OCI-LY1 (cell line): ENCODE measurements around the gene TMEM89.

Source experiments
- EZH2 ChIP-seq: fragments of 200-600 bp; sonication (generic), shearing (Covaris generic); IDR thresholded peaks from 2 replicates; pipeline ENCODE4 v1.8.0; 2017; ENCODE audit warnings: borderline replicate concordance, mixed run types, mild to moderate bottlenecking, antibody characterized with exemption, low read length, moderate library complexity, mixed read lengths
- TF ChIP-seq, protein P1 (sequence below): fragments of 200-600 bp; sonication (generic), shearing (Covaris generic); IDR thresholded peaks from 2 replicates; pipeline ENCODE4 v1.5.1; 2017; ENCODE audit warnings: mild to moderate bottlenecking, antibody characterized with exemption, low read length, moderate library complexity, mixed read lengths

DNA sequence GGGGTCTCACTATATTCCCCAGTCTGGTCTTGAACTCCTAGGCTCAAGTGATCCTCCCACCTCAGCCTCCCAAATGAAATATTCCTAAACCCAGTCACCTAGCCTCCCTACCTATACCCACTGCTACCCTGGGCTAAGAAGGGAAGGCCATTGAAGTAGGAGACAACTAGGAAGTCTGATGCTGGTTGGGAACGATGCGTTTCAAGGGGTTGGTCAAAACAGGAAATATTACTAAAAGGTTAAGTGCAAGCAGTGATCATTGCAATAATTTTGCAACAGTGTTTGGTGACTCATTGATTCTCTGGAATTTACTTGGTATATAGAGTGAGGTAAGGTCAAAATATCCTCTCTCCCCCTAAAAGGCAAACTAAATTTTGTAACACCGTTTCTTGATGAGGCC, 7.5 kb downstream of the TMEM89 start:
- TF ChIP-seq, protein P1, sequence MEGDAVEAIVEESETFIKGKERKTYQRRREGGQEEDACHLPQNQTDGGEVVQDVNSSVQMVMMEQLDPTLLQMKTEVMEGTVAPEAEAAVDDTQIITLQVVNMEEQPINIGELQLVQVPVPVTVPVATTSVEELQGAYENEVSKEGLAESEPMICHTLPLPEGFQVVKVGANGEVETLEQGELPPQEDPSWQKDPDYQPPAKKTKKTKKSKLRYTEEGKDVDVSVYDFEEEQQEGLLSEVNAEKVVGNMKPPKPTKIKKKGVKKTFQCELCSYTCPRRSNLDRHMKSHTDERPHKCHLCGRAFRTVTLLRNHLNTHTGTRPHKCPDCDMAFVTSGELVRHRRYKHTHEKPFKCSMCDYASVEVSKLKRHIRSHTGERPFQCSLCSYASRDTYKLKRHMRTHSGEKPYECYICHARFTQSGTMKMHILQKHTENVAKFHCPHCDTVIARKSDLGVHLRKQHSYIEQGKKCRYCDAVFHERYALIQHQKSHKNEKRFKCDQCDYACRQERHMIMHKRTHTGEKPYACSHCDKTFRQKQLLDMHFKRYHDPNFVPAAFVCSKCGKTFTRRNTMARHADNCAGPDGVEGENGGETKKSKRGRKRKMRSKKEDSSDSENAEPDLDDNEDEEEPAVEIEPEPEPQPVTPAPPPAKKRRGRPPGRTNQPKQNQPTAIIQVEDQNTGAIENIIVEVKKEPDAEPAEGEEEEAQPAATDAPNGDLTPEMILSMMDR: no peak
- no peak for TF ChIP-seq EZH2
